ENCODE measurements around the gene LINGO1.

DNA sequence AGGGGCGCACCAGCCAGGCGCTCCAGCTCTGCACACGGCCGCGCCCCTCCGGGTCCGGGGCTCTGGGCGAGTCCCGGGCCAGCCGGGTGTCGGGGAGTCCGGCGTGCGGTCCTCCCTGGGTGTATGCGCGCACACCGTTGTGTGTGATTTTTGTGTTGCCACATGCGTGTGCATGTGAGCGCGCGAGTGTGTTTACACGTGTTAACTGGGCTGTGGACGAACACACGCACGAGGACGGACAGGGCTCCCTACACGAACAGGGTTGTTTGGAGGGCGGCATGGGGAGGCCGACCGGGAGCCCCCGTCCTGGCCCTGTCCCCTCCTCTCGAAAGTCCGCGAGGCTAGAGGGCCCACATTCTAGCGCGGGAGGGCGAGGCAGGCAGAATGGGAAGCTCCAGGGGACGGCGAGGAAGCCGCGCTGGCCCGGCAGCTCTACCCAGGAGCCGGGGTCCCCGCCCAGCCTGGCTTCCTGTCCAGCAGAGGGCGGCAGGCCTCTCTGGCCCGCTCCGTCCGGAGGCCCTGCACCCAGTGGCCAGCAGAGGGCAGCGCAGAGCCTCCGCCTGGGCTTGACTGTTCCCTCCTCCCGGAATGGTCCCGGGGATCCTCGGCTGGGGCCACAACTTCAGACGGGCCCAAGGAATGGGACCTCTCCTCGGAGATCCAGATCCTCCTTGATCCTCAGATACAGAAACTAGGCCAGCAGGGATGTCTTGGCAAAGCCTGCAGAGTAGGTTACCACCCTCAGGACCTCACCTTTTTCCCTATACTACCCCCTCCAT is 611 bp upstream of the LINGO1 start:
- TF ChIP-seq EP300 (IDR thresholded peaks at IDR 0.05) = no peak
- TF ChIP-seq, protein P1, sequence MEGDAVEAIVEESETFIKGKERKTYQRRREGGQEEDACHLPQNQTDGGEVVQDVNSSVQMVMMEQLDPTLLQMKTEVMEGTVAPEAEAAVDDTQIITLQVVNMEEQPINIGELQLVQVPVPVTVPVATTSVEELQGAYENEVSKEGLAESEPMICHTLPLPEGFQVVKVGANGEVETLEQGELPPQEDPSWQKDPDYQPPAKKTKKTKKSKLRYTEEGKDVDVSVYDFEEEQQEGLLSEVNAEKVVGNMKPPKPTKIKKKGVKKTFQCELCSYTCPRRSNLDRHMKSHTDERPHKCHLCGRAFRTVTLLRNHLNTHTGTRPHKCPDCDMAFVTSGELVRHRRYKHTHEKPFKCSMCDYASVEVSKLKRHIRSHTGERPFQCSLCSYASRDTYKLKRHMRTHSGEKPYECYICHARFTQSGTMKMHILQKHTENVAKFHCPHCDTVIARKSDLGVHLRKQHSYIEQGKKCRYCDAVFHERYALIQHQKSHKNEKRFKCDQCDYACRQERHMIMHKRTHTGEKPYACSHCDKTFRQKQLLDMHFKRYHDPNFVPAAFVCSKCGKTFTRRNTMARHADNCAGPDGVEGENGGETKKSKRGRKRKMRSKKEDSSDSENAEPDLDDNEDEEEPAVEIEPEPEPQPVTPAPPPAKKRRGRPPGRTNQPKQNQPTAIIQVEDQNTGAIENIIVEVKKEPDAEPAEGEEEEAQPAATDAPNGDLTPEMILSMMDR (IDR thresholded peaks at IDR 0.05) = peak; percentile 97 to 98 (median 98)

Measured in ovary (tissue), 3 donors.